HG02623 (cell line): Measurements from ENCODE around the gene ESPNL.

ENCODE experiments used
- ATAC-seq: cut with Tn5 transposase; IDR thresholded peaks from one replicate; pipeline ENCODE4 v1.9.1; 2021; ENCODE audit warnings: moderate library complexity; ENCODE audit not compliant: unreplicated experiment

Gene ESPNL

DNA sequence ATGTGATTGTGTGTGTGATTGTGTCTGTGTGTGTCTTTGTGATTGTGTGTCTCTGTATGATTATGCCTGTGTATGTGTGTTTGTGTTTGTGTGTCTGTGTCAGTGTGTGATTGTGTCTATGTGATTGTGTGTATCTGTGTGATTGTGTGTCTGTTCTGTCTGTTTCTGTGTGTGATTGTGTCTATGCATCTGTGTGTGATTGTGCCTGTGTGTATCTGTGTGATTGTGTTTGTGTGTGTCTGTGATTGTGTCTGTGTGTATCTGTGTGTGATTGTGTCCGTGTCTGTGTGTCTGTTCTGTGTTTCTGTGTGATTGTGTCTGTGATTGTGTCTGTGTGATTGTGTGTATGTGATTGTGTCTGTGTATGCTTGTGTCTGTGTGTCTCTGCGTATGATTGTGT is 26.2 kb downstream of the ESPNL start:
- no peak for ATAC-seq

DNA sequence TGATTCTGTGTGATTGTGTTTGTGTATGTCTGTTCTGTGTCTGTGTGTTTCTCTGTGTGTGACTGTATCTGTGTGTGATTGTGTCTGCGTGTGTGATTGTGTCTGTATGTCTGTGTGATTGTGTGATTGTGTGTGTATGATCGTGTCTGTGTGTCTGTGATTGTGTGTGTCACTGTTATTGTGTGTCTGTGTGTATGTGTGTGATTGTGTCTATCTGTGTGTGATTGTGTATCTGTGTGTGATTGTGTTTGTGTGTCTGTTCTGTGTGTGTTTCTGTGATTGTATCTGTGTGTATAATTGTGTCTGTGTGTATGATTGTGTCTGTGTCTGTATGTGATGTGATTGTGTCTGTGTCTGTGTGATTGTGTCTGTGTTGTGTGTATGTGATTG is 26.6 kb downstream of the ESPNL start:
- ATAC-seq: no peak

DNA sequence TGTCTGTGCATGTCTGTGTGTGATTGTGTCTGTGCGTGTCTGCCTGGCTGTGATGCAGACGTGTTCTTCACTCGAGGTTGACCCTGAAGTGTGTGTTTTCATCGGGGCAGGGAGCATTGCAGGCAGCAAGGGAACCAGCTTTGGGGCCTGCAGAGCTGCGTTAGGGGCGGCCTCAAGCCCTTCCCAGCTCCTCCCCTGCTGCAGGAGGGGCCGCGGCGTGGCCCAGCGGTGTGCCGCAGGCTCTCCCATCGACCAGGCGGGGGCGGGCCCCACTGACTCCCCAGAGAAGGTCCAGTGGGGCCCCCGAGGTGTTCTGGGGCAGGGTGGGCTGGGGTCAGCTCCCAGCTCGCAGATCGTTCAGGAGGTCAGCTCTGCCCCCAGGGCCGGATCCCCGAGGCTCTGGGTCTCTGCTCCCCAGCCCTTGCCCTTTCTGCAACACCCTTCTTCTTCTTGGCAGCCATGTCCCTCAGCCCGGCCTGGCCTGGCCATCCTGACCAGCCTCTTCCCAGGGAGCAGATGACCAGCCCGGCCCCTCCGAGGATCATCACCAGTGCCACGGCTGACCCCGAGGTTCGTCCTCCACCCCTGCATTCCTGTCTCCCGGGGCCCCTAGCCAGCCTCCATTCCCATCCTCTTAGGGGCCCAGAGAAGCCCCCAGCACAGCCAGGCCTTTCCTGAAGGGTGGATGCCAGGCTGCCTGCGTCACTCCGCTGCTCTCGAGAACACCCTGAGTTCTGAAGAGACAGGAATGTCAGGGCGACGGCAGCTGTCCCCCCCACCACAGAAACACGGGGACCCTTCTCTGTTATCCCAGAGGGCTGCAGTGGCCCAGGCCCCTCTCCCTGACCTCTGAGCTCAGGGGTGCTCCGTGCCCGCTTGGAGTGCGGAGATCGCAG is 27.3 kb downstream of the ESPNL start:
- ATAC-seq: no peak

- ATAC-seq: no peak
Measured at GRCh38 chr2:238128061-238128440, 27.9 kb downstream of the ESPNL start.

- no peak for ATAC-seq
Measured at GRCh38 chr2:238128534-238129001, 28.4 kb downstream of the ESPNL start.

- no peak for ATAC-seq
Measured at GRCh38 chr2:238129166-238130010, 29.2 kb downstream of the ESPNL start.

DNA sequence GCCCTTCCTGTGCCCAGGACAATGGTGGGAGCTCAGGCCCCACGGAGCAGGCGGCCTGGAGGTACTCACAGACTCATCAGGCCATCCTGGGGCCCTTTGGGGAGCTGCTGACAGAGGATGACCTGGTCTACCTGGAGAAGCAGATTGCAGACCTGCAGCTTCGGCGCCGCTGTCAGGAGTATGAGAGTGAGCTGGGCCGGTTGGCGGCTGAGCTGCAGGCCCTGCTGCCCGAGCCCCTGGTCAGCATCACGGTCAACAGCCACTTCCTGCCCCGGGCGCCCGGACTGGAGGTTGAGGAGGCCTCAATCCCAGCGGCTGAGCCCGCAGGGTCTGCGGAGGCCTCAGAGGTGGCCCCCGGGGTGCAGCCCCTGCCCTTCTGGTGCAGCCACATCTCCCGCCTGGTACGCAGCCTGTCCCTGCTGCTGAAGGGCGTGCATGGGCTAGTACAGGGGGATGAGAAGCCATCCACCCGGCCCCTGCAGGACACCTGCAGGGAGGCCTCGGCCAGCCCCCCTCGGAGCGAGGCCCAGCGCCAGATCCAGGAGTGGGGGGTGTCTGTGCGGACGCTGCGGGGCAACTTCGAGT is 30.1 kb downstream of the ESPNL start:
- ATAC-seq: no peak

DNA sequence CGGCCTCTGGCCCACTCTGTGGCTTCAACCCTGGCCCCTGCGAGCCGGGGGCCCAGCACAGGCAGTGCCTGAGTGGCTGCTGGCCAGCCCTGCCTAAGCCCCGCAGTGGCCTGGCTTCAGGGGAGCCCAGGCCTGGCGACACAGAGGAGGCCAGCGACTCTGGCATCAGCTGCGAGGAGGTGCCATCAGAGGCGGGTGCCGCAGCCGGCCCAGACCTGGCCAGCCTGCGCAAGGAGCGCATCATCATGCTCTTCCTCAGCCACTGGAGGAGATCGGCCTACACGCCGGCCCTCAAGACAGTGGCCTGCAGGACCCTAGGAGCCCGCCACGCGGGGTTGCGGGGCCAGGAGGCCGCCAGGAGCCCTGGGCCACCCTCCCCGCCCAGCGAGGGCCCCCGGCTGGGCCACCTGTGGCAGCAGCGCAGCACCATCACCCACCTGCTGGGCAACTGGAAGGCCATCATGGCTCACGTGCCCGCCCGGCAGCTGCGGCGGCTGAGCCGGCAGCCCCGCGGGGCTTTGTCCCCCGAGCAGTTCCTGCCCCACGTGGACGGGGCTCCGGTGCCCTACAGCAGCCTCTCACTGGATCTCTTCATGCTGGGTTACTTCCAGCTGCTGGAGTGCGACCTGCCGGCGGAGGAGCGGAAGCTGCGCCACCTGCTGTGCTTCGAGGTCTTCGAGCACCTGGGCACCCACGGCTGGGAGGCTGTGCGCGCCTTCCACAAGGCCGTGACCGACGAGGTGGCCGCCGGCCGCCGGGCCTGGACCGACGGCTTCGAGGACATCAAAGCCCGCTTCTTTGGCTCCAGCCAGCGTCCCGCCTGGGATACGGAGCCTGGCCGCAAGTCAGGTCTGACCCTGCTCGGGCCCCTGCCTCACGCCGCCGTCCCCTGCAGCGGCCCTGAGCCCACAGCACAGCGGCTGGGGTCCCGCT is 30.8 kb downstream of the ESPNL start:
- ATAC-seq: no peak

GRCh38 chr2:238131761-238132462 is 31.8 kb downstream of the ESPNL start:
- no peak for ATAC-seq

DNA sequence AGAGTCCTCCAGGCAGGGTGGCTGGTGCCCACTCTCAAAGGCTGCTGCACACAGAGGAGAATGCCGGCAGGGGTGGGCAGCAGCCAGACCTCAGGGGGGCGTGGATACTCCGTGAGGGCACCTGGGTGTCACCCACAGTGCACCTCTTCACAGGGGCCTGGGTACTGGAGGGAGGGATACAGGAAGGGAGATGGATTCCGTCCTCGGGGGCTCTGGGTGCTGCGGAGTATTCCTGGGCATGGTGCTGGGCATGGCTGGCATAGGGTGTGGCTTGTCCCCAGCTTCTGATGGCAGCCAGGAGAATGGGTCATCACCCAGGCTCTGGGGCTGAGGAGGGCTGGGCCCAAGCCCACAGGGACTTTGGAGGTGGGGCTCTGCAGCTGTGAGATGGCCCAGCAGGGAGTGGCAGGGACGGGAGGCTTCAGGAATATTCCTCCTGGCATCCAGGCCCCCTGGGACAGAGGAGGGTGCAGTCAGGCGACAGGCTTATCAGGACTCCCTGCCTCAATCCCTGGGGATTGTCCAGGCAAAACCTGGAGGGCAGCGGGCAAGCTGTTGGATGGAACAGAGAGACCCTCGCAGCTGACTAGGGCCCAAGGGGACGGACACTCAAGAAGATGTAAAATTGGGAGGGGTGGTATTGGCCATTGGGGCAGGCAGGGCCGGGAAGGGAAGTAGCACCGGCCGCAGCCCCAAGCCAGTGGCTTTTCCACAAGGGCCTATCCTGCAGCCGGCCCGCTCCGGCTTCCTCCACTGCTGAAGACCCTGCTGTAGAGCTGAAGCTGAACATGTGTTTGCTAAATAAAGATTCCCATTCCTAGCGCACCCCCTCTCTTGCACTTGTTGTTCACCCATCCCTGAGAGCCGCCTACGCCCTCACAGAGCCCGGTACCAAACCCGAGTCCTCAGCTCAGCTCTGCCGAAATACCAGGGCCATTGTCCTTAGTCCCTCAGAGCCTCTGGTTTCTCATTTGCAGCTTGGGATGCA is 32.6 kb downstream of the ESPNL start:
- ATAC-seq: no peak

GRCh38 chr2:238133499-238134392 is 33.6 kb downstream of the ESPNL start:
- ATAC-seq: no peak

GRCh38 chr2:238134393-238134785 is 34.2 kb downstream of the ESPNL start:
- no peak for ATAC-seq

DNA sequence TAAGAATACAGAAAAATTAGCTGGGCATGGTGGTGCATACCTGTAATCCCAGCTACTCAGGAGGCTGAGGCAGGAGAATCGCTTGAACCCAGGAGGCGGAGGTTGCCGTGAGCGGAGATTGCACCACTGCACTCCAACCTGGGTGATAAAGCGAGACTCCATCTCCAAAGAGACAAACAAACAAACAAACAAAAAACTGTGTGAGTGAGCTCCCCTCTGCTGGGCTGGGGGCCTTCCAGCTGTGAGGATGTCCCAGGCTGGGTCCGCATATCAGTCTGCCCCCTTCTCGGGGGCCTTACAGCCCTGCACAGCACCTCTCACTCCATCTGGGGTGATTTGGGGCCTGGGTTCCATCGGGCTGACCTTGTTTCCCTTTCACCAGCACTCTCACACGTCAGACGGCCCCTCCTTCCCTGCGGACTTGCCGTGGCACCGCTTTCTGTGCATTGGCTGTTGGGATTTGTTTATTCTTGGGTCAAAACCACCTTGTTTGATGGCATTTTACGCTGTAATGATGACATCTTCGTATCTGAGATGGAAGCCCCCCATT is 35.5 kb downstream of the ESPNL start:
- no peak for ATAC-seq

DNA sequence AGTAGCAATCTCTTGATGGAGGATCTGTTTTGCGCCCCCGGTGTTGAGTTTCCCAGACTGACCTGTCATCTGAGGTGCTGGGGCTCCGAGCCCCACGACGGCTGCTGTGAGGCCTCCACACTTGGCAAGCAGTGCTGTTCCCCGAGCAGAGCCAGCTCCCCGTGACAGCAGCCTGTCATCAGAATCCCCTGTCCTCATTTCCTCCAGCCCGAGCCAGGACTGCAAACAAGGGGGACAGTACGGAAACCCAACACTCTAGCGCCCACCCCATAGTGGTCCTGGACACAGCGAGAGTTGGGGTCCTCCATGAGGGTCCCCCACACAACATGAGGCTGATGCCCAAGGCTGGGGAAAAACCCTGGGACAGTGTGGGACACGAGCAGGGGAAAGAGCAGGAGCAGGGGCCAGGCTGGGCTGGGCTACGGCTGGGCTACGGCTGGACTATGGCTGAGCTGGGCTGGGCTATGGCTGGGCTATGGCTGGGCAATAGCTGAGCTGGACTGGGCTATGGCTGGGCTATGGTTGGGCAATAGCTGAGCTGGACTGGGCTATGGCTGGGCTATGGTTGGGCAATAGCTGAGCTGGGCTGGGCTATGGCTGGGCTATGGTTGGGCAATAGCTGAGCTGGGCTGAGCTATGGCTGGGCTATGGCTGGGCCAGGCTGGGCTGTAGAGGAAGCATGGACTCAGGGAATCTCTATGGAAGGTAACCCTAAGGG is 36.8 kb downstream of the ESPNL start:
- no peak for ATAC-seq

GRCh38 chr2:238137885-238138284 is 37.7 kb downstream of the ESPNL start:
- no peak for ATAC-seq

GRCh38 chr2:238138331-238139195 is 38.4 kb downstream of the ESPNL start, which contains the start of gene KLHL30:
Gene KLHL30 (plus strand): TSS chr2:238138668. CDS start chr2:238140755, 2,087 bp downstream.
- no peak for ATAC-seq
